Jurkat, Clone E6-1 (cell line): ENCODE data around the gene TCEA2.
A peak's percentile ranks its signal among the peaks of the same experiment; 100 is the strongest.

ENCODE experiments used
- DNase-seq: peaks from one replicate; pipeline ENCODE4 v3.0.0-alpha.2; 2011; ENCODE audit warnings: low read depth, low spot score
- H3K4me3 ChIP-seq: 2 replicates; pipeline ENCODE4 v1.5.1; 2011; ENCODE audit warnings: mild to moderate bottlenecking, low read length, control low read depth, moderate library complexity

The TCEA2 gene

GRCh38 chr20:64101731-64102621, 39.0 kb downstream of the TCEA2 start:
- H3K4me3 ChIP-seq, result peak overlapping the region; percentile 24
- no peak for DNase-seq

DNA sequence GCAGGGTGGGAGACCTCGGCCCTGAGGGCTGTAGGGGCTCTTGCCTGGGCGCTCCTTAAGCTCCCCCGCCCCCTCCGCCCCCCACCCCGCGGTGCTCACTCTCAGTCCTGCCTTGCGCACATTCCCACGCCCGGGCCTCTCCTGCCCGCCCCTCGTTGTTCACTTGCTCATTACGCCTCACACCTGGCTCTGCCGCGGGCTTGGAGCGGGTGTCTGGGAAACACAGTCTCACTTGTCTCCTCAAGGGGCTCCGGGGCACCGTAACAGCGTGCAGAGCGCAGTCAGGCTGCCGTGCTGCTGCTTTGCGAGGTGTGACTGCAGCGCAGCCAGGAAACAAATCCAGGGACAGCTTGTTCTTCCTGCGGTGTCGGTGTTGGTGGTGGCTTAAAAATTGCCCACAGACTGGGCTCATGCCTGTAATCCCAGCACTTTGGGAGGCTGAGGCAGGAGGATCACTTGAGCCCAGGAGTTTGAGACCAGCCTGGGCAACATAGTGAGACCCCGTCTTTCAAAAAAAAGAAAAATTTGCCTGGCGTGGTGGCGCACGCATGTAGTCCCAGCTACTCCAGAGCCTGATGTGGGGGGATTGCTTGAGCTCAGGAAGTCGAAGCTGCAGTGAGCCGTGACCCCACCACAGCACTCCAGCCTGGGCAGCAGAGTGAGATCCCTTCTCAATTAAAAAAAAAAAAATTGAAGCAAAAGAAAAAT, 39.8 kb downstream of the TCEA2 start:
- peak overlapping the region; percentile 24; the same call in 1 of the 2 replicates for H3K4me3 ChIP-seq
- no peak for DNase-seq

DNA sequence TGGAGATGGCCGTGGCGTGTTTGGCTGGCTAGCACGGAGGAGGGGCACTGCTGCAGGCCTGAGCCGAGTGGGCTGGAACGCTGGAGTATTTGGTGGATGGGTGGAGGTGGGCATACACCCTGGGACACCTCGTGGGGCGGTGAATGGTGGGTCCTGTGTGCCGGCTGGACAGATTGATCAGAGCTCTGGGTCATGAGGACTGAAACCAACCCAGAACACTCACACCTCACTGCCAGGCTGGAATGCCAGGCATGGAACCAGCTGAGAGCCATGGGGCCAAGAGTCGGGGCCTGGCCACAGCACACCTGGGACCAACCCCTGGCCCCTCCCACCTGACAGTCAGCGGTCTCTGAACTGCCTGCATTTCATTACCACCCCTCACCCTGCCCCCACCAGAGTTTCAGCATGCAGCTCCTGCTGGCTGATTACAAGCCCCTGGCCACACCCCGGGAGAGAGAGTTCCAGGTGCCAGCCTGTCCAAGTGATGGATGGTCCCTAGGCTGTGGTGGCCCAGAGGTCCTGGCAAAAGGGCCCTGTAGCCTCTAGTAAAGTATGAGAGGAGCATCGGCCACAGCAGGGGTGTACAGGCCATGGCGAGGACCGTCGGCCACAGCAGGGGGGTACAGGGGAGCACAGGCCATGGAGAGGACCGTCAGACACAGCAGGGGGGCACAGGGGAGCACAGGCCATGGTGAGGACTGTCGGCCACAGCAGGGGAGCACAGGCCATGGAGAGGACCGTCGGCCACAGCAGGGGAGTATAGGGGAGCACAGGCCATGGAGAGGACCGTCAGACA, 41.1 kb downstream of the TCEA2 start:
- H3K4me3 ChIP-seq, result no peak overlapping the region
- no peak for DNase-seq

GRCh38 chr20:64104667-64105451, 41.9 kb downstream of the TCEA2 start:
- H3K4me3 ChIP-seq, result no peak overlapping the region
- no peak for DNase-seq

DNA sequence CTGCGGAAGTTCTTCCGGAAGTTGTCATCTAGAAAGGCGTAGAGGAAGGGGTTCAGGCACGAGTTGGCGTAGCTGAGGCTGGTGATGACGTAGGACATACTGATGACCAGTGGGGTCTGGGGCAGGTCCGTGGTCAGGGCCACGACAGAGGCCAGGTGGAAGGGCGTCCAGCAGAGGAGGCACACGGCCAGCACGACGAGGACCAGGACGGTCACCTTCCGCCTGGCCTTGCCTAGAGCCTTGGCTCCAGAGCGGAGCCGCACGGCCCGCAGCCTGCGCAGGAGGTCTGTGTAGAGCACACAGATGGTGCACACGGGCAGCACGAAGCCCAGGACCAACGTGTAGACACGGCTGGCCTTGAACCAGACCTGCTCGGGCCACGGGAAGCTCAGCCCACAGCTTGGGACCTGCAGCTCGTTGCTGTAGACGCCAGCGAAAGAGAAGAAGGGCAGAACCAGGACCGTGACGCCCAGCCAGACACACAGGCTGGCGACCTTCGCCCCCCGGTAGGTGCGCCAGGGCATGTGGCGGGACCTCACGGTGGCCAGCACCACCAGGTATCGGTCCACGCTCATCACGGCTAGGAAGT, 42.9 kb downstream of the TCEA2 start:
- DNase-seq, result no peak
- H3K4me3 ChIP-seq, result no peak overlapping the region

- no peak overlapping the region for H3K4me3 ChIP-seq
- DNase-seq, result no peak
These were observed 43.5 kb downstream of the TCEA2 start for GRCh38 chr20:64106435-64106961.

- DNase-seq, result no peak
These were observed 44.2 kb downstream of the TCEA2 start, which contains the start of gene NPBWR2 for GRCh38 chr20:64106981-64107735. TSS of gene NPBWR2 (minus strand) at chr20:64107565. CDS start at chr20:64106831, 734 bp downstream.

DNA sequence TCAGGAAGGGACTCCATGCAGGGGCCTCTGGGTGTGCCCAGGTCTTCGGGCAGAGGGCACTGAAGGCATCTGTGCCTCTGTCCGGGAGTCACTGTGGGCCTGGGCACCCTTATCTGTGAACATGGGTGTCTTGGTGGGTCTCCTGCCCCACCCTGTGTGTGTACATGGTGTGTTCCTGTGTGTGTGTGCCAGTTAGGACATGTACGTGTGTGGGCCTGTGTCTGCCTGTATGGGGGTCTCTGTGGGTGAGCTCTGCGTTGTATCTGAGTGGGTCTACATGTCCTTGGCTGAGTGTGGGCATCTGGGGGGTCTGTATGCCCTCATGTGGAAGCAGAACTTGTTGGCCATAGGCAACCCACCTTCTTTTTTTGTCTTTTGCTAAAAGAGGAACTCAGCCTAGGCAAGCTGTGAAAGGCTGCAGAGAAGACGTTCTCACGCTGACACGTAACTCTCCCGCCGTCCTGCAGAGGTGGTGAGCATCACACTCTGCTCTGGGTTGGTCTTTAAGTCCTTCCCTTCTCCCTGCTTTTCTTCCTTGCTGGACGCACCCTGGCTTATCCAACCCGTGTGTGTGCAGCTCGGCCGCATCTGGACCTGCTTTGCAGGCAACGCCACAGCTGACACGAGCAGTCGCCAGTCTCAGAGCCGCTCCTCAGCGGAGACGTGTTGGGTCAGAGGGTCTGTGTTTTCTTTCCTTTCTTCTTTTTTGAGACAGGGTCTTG, 44.9 kb downstream of the TCEA2 start:
- DNase-seq, result no peak
- H3K4me3 ChIP-seq, result no peak overlapping the region

More at GRCh38 chr20:64106981-64107735, 44.2 kb downstream of the TCEA2 start, which contains the start of gene NPBWR2:
- no peak within 1 kb of the TSS for H3K4me3 ChIP-seq

DNA sequence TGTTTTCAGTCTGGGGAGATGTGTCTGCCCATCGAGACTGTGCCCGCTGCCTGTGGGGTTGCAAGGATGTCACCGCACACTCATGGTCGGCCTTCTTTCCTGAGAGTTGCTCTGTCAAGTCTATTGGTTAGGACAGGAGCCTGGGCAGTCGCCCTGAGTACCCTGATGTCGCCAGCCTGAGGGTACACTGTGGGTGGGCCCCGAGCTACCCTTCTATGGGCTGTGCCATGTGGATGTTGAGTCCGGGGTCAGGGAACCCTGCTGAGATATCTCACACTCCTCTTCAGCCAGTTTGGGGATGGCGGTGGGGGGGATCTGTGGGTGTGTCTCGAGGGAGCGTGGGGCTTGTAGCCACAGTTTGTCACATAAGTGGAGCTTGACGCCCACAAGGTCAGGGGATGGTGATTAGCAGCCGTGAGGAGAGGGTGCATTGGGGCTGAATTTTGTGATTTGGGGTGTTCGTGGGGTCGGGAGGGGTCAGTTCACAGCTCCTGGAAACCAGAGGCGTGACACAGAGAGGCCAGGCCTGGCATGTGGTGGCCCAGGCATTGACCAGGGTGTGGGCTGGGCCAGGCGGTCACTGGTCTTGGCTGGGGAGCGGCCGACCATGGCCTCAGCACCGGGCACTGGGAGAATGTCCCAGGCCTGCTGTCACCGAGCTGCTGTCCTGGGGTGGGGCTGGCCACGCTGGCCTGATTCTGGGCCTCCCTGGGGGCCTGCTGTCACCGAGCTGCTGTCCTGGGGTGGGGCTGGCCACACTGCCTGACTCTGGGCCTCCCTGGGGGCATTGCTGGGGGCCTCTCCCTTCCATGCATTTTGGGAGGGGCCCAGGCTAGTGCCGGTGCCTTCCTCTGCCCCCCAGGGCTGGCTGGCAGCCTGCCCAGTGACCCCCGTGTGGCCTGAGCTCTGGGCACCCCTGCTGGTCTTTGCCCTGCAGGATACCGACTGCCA, 46.0 kb downstream of the TCEA2 start:
- no peak overlapping the region for H3K4me3 ChIP-seq
- DNase-seq, result no peak

DNA sequence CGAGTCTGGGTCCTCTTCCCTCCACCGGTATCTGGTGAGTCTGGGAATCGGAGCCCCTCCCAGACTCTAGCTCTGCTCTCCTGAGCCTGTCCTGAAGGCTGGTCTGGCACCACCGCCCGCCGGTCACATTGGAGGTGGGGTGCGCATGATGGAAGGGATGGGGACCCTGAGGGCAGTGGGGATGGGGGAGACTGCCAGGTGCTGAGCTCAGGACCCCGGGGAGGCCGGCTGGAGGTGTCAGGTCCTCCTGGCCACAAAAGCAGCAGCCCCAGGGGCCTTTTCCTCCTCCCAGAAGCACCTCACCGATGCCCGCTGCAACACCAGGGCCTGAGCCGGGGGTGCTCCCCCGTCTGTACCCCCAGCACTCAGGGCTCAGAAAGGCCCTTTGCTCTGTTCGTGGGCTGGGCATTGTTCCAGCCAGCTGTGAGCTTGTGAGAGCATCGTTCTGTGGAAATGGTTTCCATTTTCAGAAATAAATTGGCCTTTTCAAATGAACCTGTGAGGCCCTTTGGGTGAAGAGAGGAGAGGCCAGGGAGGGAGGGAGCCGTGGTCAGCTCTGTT, 46.9 kb downstream of the TCEA2 start:
- no peak overlapping the region for H3K4me3 ChIP-seq
- DNase-seq, result no peak

GRCh38 chr20:64110411-64111068, 47.5 kb downstream of the TCEA2 start:
- no peak for DNase-seq
- no peak overlapping the region for H3K4me3 ChIP-seq

GRCh38 chr20:64111841-64112641, 49.0 kb downstream of the TCEA2 start:
- DNase-seq, result no peak

GRCh38 chr20:64112691-64113443, 49.9 kb downstream of the TCEA2 start:
- H3K4me3 ChIP-seq, result no peak overlapping the region
- no peak for DNase-seq

More at GRCh38 chr20:64111841-64112641, 49.0 kb downstream of the TCEA2 start:
- H3K4me3 ChIP-seq, result no peak overlapping the region

DNA sequence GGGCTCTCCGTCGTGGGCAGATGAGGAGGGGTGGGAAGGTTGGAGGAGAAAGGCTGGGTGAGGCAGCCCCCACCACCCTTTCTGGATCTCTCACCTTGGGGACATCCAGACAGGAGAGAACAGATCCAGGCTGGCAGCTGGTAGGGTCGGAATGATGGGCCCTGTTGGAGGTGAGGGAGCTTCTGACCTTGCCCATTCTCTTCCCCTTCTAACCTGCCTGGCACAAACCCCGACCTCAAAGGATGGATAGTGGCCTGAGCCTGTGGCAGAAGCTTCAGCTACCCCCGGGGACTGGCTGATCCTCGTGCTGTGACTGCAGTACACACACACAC, 50.4 kb downstream of the TCEA2 start:
- DNase-seq, result no peak
- H3K4me3 ChIP-seq, result no peak overlapping the region
